IPS DF 19.7 (cell line): ENCODE data around the gene NOVA2.
A peak's percentile ranks its signal among the peaks of the same experiment; 100 is the strongest.

ENCODE experiments used
- DNase-seq: peaks from one replicate; pipeline ENCODE4 v3.0.0-alpha.2; 2013; ENCODE audit warnings: low read depth, low spot score

Gene NOVA2

GRCh38 chr19:46000491-46001246 is 27.0 kb upstream of the NOVA2 start:
- DNase-seq, result no peak

GRCh38 chr19:45999653-46000121 is 26.0 kb upstream of the NOVA2 start:
- DNase-seq, result no peak

- DNase-seq, result no peak
These were observed 25.2 kb upstream of the NOVA2 start for GRCh38 chr19:45998834-45999233.

- no peak for DNase-seq
These were observed 23.3 kb upstream of the NOVA2 start for GRCh38 chr19:45996933-45997332.

DNA sequence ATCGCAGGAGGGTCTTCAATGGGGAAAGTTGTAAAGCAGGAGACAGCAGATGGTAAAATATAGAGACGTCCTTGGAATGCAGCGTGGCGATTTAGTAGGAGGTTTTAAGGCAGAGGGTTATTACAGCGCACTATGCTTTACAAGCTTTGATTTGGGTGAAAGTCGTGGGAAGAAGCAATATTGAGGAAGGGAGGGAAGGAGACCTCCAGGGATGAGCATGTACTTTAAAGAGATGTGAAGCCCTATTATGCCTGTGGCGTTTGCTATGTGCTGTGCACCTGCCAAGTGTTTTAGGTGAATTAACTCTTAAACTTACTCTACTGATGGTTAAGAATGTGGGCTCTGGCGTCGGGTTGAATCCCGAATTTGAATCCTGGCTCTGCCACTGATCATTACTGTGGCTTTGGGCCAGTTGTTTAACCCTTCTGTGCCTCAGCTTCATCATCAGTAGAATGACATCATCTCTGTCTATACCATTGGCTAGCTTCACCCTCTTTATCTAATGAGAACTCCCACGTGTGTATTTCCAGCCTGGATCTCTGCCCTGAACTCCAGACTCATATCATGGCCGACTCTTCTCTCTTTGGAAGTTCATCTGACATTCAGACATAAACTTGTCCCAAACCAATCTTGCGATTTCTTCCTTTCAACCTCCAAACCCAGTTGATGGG is 22.2 kb upstream of the NOVA2 start:
- no peak for DNase-seq

DNA sequence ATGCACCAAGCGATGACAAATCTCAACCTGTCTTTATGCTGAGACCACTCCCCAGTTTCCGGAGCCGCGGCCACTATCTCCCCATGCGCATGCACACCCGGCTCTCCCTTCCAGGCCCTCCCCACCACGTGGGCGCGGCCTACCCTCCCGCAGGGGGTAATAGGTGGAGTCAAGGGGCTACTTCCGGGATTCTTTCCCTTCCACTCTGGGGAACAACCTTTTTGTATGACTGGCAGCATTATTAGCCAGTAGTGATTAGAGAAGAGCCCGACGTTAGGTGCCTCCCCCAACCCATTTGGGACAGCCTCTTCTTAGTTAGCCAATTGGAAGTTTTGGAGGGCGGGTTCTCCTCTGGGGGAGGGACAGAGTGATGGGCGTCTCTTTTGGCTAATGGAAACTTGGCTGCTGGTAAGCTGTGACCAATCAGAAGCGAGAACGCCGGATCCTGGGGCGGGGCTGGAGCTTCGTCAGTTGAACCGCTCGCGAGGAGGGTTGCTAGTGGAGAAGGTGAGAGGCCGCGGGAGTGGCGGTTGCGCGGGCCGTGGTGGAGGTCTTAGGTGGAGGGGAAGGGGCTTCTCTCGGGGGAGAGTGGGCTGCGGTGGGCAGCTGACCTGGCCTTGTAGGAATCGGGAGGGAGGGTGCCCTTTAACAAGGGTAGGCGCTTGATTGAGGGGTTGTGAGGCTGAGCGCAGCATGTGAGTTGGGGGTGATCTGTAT is 21.5 kb upstream of the NOVA2 start, which contains the start of gene CCDC61:
Gene CCDC61 (plus strand): TSS at position 470 of the 717 bp plus-strand sequence. CDS start 7,552 bp downstream, outside the sequence.
- peak; percentile 96 for DNase-seq

- DNase-seq, result no peak
These were observed 20.9 kb upstream of the NOVA2 start for GRCh38 chr19:45994456-45994997.

- DNase-seq, result no peak
These were observed 16.6 kb upstream of the NOVA2 start for GRCh38 chr19:45990113-45990728.

DNA sequence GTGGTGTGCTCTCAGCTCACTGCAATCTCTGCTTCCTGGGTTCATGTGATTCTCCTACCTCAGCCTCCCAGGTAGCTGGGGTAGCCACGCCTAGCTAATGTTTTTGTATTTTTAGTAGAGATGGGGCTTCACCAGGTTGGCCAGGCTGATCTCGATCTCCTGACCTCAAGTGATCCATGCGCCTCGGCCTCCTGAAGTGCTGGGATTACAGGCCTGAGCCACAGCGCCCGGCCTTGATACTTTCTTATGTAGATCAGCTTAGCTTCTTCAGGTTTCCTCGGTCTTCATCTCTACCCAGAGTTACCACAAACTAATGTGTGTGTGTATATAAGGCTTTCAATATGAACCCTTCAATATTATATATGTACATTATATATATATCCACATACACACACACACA is 11.7 kb upstream of the NOVA2 start:
- no peak for DNase-seq

DNA sequence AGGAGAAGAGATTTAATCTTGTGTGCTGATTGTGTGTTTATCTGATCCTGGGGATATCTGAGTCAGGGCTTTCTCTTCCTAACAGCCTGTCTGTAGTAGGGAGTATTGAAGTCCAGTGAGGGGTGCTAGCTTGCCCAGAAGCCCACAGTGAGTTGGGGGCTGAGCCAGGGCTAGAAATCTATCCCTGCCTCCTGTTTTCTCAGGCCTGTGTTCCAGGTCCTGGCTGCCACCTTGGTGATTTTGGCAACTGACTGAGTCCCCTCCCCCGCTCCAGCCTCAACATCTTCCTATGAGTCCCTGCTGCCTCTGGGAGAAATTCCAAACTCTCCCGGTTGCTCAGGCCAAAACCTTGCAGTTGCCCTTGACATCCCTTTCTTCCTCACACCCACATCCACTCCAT is 7.7 kb upstream of the NOVA2 start:
- no peak for DNase-seq

DNA sequence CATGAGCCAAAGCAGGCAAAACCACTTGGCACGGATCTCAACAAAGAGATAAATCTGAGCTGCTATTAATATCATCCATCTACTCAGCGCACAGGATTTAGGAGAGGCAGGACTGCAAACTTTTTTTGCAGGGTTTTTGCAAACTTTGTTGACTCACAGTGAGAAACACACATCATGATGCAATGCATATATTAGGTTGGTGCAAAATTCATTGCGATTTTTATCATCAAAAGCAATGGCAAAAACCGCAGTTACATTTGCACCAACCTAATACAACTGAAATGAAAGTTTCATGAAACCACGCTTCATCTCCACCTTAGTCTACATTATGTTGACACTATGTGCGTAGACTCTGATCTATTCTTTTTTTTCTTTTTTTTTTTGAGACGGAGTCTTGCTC is 4.5 kb upstream of the NOVA2 start:
- DNase-seq, result no peak

GRCh38 chr19:45976178-45976577 is 2.5 kb upstream of the NOVA2 start:
- no peak for DNase-seq

DNA sequence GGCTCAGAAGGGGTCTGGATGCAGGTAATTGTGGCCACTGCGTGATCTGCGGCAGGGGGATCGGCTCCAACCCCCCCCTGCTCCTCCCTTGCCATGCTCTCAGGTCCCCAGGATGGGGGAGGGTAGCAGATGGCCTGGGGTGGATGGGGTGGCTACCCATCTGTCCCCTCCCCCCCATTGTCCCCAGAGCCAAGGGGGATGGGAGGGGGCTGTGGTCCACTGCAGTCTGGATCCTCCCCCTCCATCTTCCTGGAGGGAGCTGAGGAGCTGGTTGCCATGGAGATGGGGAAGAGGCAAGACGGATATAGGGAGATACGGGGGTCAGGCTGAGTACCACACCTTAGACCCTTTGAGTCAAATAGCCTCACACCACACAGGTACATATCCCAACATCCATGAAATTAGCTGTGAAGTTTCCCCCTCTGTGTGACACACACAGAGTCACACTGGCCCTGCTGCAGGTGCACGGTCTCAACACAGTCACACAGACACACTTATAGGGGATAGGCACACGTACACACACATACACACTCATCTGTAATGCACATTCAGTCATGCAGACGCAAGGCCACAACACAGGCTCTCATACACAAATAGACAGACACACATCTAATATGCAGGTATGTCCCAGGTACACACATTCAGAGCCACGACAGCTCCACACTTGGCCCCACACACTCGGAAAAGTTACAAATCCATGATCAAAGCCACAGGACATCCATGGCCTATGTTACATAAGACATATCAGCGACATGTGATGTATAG is 1.8 kb upstream of the NOVA2 start:
- DNase-seq, result no peak

- DNase-seq, result no peak
These were observed 621 bp downstream of the NOVA2 start for GRCh38 chr19:45972947-45973540.

- DNase-seq, result no peak
These were observed 1.4 kb downstream of the NOVA2 start for GRCh38 chr19:45972081-45972946.

- DNase-seq, result no peak
These were observed 2.3 kb downstream of the NOVA2 start for GRCh38 chr19:45971260-45971902.

DNA sequence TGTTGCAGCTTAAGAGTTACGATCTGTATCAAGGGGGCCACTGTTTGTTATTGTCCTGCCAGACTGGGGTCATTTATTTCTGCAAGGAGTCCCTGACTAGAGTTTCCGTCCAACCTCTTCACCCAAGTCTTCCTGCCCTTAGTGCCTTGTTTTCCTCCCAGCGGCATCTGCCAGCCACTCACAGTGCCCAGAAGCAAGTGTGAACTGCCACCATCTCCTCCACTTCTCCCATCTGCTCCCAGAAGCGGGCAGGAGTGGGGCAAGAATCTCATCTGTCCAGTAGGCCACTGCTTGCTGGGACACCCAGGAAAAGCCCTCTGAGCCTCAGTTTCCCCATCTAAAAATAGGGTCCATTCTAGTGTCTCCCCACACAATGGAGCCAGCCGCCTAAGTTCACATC is 4.0 kb downstream of the NOVA2 start:
- no peak for DNase-seq

DNA sequence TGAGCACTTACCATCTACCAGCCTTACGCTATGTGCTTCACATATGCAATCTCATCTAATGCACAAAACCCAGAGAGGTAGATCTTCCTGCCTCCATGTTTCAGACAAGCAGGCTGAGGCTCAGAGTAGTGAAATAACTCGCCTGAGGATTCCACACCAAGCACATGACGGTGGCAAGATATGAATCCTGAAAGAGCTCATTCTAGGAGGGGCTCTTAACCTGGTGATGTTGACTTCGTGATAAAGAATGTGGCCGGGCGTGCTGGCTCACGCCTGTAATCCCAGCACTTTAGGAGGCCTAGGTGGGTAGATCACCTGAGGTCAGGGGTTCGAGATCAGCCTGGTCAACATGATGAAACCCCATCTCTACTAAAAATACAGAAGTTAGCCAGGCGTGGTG is 5.0 kb downstream of the NOVA2 start:
- no peak for DNase-seq

GRCh38 chr19:45967246-45967645 is 6.4 kb downstream of the NOVA2 start:
- DNase-seq, result no peak
